HL-60 (cell line): ENCODE measurements around the gene SIN3B.
"Not testable (repeated sequence)": the region's sequence is repeated elsewhere in the genome, so short reads cannot be mapped to it uniquely, and the experiment has no call there.

ENCODE experiments used
- DNase-seq, 2 experiments: peaks; one replicate each; pipeline ENCODE4 v3.0.0-alpha.2; 2010 to 2020; ENCODE audit warnings: low read depth in 1 of 2, low spot score in 1 of 2
- H3K27ac ChIP-seq: fragments of 250-450 bp; sonication (Bioruptor Pico); replicated peaks from 2 replicates; pipeline ENCODE4 v1.5.1; 2020; ENCODE audit warnings: mild to moderate bottlenecking, moderate library complexity
- H3K27me3 ChIP-seq: fragments of 250-450 bp; sonication (Bioruptor Pico); 2 replicates; pipeline ENCODE4 v1.5.1; 2021; ENCODE audit warnings: mild to moderate bottlenecking, moderate library complexity; ENCODE audit not compliant: insufficient read depth, poor library complexity, severe bottlenecking
- H3K4me3 ChIP-seq: replicated peaks from 2 replicates; pipeline ENCODE4 v1.5.1; 2011; ENCODE audit warnings: mild to moderate bottlenecking, control low read depth, low read length; ENCODE audit not compliant: insufficient read depth
- GABPA ChIP-seq: IDR thresholded peaks from 2 replicates; pipeline ENCODE4 v1.6.1; 2012; ENCODE audit warnings: low read depth
- POLR2AphosphoS5 ChIP-seq: IDR thresholded peaks from 2 replicates; pipeline ENCODE4 v1.6.1; 2012; ENCODE audit warnings: low read depth
- SPI1 ChIP-seq: IDR thresholded peaks from 2 replicates; pipeline ENCODE4 v1.6.1; 2012; ENCODE audit warnings: low read depth, mild to moderate bottlenecking, borderline replicate concordance
- TF ChIP-seq, protein P1 (sequence below): IDR thresholded peaks from one replicate; pipeline ENCODE4 v1.5.1; 2011; ENCODE audit warnings: low read length, control low read depth, inconsistent platforms; ENCODE audit not compliant: insufficient read depth
- TF ChIP-seq, protein P2 (sequence below): IDR thresholded peaks from 2 replicates; pipeline ENCODE4 v1.6.1; 2012; ENCODE audit warnings: low read depth; ENCODE audit not compliant: insufficient replicate concordance

SIN3B gene

DNA sequence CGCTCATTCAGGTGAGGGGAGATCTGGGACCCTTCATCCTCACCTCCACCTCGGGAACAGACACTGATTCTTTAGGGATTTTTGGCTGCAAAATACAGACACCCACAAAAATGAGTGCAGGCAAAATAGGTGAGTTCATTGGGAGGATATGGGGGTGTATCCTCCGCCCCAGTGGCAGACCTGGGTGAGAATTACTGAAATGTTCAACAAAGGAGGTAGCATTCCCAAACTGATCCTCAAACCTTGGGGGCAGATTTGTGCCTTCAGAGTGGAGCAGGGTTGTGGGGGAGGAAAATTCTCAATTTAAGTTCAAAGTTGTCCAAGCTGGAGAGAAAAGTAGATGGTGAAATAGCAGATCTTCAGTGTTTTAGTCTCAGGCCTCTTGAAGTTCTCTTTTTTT is 31.3 kb upstream of the SIN3B start:
- no peak for DNase-seq
- Histone ChIP-seq H3K4me3 (no peak overlapping the region), H3K27ac (peak overlapping the region; percentile 62), H3K27me3 (no peaks in the 10 kb centered on the region)
- TF ChIP-seq SPI1 (no peak), GABPA (no peak), POLR2AphosphoS5 (no peak)
- TF ChIP-seq, protein P1, sequence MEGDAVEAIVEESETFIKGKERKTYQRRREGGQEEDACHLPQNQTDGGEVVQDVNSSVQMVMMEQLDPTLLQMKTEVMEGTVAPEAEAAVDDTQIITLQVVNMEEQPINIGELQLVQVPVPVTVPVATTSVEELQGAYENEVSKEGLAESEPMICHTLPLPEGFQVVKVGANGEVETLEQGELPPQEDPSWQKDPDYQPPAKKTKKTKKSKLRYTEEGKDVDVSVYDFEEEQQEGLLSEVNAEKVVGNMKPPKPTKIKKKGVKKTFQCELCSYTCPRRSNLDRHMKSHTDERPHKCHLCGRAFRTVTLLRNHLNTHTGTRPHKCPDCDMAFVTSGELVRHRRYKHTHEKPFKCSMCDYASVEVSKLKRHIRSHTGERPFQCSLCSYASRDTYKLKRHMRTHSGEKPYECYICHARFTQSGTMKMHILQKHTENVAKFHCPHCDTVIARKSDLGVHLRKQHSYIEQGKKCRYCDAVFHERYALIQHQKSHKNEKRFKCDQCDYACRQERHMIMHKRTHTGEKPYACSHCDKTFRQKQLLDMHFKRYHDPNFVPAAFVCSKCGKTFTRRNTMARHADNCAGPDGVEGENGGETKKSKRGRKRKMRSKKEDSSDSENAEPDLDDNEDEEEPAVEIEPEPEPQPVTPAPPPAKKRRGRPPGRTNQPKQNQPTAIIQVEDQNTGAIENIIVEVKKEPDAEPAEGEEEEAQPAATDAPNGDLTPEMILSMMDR = no peak

DNA sequence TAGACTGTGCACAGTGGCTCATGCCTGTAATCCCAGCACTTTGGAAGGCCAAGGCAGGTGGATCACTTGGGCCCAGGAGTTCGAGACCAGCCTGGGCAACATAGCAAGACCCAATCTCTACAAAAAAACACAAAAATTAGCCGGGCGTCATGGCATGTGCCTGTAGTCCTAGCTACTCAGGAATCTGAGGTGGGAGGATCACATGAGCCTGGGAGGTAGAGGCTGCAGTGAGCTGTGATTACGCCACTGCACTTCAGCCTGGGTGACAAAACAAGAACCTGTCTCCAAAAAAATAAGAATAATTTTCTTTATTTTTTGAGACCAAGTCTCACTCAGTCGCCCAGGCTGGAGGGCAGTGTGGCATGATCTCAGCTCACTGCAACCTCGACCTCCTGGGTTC is 30.9 kb upstream of the SIN3B start:
- peak in 1 of 2 experiments; percentile 45 for DNase-seq
- H3K27ac ChIP-seq = peak overlapping the region; percentile 62
- not testable (repeated sequence) for H3K4me3 ChIP-seq, H3K27me3 ChIP-seq

DNA sequence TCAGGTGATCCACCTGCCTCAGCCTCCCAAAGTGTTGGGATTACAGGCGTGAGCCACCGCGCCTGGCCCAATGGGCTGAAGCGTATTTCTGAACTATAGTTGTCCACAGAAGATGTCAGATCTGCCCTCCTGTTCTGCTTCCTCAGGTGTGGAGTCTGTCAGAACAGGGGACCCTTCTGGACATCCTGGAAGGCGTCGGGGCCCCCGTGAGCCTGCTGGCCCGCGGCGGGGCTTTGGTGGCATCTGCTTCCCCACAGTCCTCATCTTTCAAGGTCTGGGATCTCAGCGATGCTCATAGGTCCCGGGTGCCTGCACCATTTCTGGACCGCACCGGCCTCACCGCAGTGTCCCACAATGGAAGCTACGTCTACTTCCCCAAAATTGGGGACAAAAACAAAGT is 29.5 kb upstream of the SIN3B start:
- TF ChIP-seq SPI1 (no peak), GABPA (no peak), POLR2AphosphoS5 (no peak)
- TF ChIP-seq, protein P1 = no peak
- TF ChIP-seq, protein P2, sequence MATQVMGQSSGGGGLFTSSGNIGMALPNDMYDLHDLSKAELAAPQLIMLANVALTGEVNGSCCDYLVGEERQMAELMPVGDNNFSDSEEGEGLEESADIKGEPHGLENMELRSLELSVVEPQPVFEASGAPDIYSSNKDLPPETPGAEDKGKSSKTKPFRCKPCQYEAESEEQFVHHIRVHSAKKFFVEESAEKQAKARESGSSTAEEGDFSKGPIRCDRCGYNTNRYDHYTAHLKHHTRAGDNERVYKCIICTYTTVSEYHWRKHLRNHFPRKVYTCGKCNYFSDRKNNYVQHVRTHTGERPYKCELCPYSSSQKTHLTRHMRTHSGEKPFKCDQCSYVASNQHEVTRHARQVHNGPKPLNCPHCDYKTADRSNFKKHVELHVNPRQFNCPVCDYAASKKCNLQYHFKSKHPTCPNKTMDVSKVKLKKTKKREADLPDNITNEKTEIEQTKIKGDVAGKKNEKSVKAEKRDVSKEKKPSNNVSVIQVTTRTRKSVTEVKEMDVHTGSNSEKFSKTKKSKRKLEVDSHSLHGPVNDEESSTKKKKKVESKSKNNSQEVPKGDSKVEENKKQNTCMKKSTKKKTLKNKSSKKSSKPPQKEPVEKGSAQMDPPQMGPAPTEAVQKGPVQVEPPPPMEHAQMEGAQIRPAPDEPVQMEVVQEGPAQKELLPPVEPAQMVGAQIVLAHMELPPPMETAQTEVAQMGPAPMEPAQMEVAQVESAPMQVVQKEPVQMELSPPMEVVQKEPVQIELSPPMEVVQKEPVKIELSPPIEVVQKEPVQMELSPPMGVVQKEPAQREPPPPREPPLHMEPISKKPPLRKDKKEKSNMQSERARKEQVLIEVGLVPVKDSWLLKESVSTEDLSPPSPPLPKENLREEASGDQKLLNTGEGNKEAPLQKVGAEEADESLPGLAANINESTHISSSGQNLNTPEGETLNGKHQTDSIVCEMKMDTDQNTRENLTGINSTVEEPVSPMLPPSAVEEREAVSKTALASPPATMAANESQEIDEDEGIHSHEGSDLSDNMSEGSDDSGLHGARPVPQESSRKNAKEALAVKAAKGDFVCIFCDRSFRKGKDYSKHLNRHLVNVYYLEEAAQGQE = no peak
- Histone ChIP-seq H3K4me3 (no peak overlapping the region), H3K27me3 (no peaks in the 10 kb centered on the region), H3K27ac (no peak overlapping the region)
- DNase-seq = no peak

DNA sequence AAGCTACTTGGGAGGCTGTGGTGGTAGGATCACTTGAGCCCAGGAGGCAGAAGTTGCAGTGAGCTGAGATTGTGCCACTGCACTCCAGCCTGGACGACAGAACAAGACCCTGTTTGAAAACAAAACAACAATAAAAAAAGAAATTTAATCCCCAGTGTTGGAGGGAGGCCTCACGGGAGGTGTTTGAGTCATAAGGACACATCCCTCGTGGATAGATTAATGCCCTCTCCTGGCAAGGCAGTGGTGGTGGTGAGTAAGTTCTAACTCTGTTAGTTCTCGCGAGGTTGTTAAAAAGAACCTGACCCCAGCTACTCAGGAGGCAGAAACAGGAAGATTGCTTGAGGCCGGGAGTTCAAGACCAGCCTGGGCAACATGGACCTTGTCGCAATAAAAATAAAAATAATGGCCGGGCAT is 27.6 kb upstream of the SIN3B start:
- Histone ChIP-seq H3K27me3 (no peaks in the 10 kb centered on the region), H3K27ac (peak overlapping the region; percentile 37), H3K4me3 (no peak overlapping the region)
- TF ChIP-seq, protein P1 = no peak
- no peak for TF ChIP-seq GABPA
- TF ChIP-seq, protein P2 = no peak
- no peak for TF ChIP-seq SPI1
- no peak for TF ChIP-seq POLR2AphosphoS5
- DNase-seq = no peak
